BE2C (cell line): ENCODE results near the gene PDGFD.

Source experiments
- DNase-seq: peaks from one replicate; pipeline ENCODE4 v3.0.0-alpha.2; 2020
- H3K27me3 ChIP-seq: fragments of 250-450 bp; sonication (Bioruptor Pico); 2 replicates; pipeline ENCODE4 v1.5.1; 2020; ENCODE audit warnings: mild to moderate bottlenecking
- H3K36me3 ChIP-seq: fragments of 250-450 bp; sonication (Bioruptor Pico); 2 replicates; pipeline ENCODE4 v1.5.1; 2020; ENCODE audit warnings: mild to moderate bottlenecking
- H3K4me1 ChIP-seq: fragments of 250-450 bp; sonication (Bioruptor Pico); 2 replicates; pipeline ENCODE4 v1.5.1; 2020
- H3K4me3 ChIP-seq: 2 replicates; pipeline ENCODE4 v1.5.1; 2011; ENCODE audit warnings: low read depth, low read length
- H3K9me3 ChIP-seq: fragments of 250-450 bp; sonication (Bioruptor Pico); 2 replicates; pipeline ENCODE4 v1.5.1; 2020
- TF ChIP-seq, protein P1 (sequence below): IDR thresholded peaks from 2 replicates; pipeline ENCODE4 v1.5.1; 2012; ENCODE audit warnings: mild to moderate bottlenecking, low read depth, low read length

PDGFD gene

DNA sequence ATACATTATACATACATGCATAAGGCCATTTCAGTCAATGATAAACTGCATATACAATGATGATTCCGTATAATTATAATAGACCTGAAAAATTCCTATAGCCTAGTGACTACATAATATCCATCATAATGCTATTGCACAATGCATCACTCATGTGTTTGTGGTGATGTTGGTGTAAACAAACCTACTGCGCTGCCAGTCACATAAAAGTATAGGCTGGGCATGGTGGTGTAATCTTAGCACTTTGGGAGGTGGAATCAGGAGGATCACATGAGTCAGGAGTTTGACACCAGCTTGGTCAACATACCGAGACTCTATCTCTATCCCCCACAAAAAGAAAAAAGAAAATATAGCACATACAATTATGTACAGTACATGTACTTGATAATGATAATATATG lies 291.2 kb downstream of the PDGFD start:
- no peak overlapping the region for H3K4me3 ChIP-seq
- TF ChIP-seq, protein P1, sequence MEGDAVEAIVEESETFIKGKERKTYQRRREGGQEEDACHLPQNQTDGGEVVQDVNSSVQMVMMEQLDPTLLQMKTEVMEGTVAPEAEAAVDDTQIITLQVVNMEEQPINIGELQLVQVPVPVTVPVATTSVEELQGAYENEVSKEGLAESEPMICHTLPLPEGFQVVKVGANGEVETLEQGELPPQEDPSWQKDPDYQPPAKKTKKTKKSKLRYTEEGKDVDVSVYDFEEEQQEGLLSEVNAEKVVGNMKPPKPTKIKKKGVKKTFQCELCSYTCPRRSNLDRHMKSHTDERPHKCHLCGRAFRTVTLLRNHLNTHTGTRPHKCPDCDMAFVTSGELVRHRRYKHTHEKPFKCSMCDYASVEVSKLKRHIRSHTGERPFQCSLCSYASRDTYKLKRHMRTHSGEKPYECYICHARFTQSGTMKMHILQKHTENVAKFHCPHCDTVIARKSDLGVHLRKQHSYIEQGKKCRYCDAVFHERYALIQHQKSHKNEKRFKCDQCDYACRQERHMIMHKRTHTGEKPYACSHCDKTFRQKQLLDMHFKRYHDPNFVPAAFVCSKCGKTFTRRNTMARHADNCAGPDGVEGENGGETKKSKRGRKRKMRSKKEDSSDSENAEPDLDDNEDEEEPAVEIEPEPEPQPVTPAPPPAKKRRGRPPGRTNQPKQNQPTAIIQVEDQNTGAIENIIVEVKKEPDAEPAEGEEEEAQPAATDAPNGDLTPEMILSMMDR = no peak
- no peaks in the 10 kb centered on the region for H3K36me3 ChIP-seq
- DNase-seq = no peak
- no peaks in the 10 kb centered on the region for H3K9me3 ChIP-seq
- H3K4me1 ChIP-seq = no peaks in the 10 kb centered on the region
- H3K27me3 ChIP-seq = no peaks in the 10 kb centered on the region

DNA sequence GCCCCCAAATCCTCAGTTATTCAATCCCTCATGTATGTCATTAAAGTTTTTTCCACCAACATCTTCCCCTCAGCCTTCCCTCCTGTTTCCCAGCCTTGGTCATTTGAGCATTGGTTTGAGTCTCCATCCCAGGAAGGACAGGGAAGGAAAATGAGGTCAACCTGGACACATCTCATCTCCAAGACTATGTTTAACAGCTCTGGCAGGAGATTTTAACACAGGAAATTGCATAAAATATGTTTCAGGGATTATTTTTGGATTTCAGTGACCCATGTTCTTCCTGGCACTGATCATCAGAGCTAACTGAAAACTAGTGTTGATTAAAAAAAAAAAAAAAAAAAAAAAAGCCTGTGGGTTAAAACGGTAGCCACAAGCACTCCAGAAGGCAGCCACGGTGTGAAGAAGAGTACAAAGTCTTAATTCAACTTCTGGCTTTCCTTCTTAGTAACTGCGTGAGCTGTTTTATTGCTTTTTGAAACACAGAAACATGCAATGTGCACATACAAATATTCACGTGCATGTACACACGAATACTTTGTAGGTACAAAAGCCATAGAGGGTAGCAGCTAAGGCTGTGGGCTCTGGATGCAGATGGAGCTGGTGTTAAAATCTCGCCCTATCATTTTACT lies 291.9 kb downstream of the PDGFD start:
- Histone ChIP-seq H3K36me3 (no peaks in the 10 kb centered on the region), H3K27me3 (no peaks in the 10 kb centered on the region), H3K9me3 (no peaks in the 10 kb centered on the region), H3K4me3 (no peak overlapping the region), H3K4me1 (no peaks in the 10 kb centered on the region)
- DNase-seq = no peak
- TF ChIP-seq, protein P1 = no peak

DNA sequence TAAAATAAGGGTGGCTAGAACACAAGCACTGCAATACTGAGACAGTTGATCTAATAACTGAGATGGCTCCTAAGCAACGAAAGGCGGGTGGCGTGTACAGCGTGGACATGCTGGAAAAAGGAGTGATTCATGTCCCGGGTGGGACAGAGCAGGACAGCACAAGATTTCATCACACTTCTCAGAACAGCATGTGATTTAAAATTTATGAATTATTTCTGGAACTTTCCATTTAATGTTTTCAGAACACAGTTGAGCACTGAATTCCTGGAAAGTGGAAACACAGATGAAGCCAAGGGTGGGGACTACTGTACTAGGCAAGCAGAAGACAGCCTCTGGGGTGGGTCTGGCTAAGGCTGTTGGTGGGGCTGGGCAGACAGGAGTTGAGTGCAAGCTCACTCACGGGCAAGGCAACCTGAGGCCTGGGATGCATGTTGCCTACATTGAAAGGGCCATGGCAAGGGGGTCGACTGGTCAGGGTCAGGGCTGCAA lies 293.1 kb downstream of the PDGFD start:
- H3K27me3 ChIP-seq = no peaks in the 10 kb centered on the region
- no peak overlapping the region for H3K4me3 ChIP-seq
- no peak for DNase-seq
- no peaks in the 10 kb centered on the region for H3K9me3 ChIP-seq
- no peaks in the 10 kb centered on the region for H3K4me1 ChIP-seq
- TF ChIP-seq, protein P1 = no peak
- H3K36me3 ChIP-seq = no peaks in the 10 kb centered on the region

DNA sequence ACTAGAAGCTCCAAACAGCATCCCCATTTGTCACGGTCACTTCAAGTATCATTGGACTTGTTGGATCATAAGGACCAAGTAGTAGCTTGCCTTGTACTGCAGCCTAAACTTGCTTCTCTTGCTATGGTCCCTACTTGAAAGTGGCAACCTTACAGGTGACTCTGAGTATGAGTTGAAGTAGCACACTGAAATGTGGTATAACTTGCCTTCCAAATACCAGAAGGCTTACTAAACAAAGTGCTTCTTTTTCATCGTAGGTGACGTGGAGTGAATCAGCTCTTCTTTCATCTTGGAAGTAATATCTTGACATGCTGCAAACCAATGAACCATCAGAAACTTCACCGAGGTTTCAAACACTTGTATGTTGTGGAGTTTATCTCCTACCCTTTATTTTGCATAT lies 296.5 kb downstream of the PDGFD start:
- no peaks in the 10 kb centered on the region for H3K27me3 ChIP-seq
- no peak for DNase-seq
- H3K9me3 ChIP-seq = no peaks in the 10 kb centered on the region
- H3K36me3 ChIP-seq = no peaks in the 10 kb centered on the region
- TF ChIP-seq, protein P1 = no peak
- H3K4me3 ChIP-seq = no peak overlapping the region
- H3K4me1 ChIP-seq = no peaks in the 10 kb centered on the region

DNA sequence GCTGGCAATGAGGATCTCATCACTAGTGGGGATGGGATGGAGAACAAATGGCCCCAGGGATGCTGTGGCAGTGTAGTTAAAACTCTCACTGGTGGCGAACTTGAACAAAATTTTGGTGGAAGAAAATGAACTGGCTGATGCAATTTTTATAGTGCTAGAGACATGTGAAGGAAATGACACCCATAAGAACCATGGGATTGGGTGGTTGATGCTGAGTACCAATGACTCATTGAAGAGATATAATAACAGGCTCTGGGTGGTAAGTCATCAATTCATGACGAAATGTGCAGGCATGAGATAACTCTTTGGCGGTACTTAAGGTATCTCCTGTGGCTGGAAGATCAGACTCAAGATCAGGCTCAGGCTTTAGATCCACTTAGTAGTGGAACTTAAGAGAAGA lies 300.4 kb downstream of the PDGFD start:
- Histone ChIP-seq H3K4me1 (no peaks in the 10 kb centered on the region), H3K36me3 (no peaks in the 10 kb centered on the region), H3K9me3 (no peaks in the 10 kb centered on the region), H3K4me3 (no peak overlapping the region), H3K27me3 (no peaks in the 10 kb centered on the region)
- DNase-seq = no peak
- TF ChIP-seq, protein P1 = no peak

DNA sequence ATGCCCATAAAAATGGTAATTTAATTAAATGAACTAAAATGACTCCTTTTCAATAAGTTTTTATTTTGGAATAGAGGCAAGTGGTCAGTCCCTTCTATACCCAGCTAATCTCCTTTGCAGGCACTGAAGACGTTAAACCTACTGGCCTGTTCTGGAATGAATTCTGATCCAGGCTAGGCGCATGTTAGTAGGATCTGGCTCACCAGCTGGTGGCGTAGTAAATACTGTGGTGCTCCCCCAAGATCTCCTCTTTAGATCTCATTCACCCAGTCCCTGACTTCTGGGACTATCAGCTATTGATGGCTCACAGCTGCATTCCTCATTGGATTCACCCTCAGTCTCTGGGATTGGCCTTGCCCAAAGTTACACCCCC lies 301.2 kb downstream of the PDGFD start:
- no peak for DNase-seq
- TF ChIP-seq, protein P1 = no peak
- H3K4me3 ChIP-seq = no peak overlapping the region

More for the DNA sequence above, 301.2 kb downstream of the PDGFD start:
- Histone ChIP-seq H3K36me3 (no peaks in the 10 kb centered on the region), H3K4me1 (no peaks in the 10 kb centered on the region), H3K27me3 (no peaks in the 10 kb centered on the region), H3K9me3 (no peaks in the 10 kb centered on the region)
